ENCODE data around the gene MTHFD1. TPM values are rescaled to one million over a fixed set of nuclear protein-coding genes. Genes with fewer than 3 reads are reported as not detected.

MTHFD1 gene
- total and polyA plus RNA-seq, 2 donors (not counting 3 experiments of a cell fraction or from before 2014, with no cell fraction given), result 26.3 to 114 TPM

- Histone ChIP-seq H4K20me1 (replicated peaks; ENCODE audit: control insufficient read depth, extremely low read depth, insufficient read depth, low read length) (no peaks in the 10 kb centered on the region), H3K4me3 (replicated peaks in 1 of 3; ENCODE audit: insufficient read depth in 1 of 3, low read depth in 1 of 3, low read length in 3 of 3) (no peak overlapping the region), H3K36me3 (ENCODE audit: control insufficient read depth in 2 of 2, extremely low read depth in 1 of 2, insufficient read depth in 2 of 2, low read length in 2 of 2) (no peaks in the 10 kb centered on the region), H2AFZ (ENCODE audit: low read depth, low read length) (no peak overlapping the region), H3K4me2 (ENCODE audit: insufficient read depth, low read length) (no peak overlapping the region), H3K9ac (replicated peaks; ENCODE audit: extremely low read depth, insufficient read depth, low read length) (no peak overlapping the region), H3K9me3 (replicated peaks; ENCODE audit: control insufficient read depth, insufficient read depth, low read length) (no peaks in the 10 kb centered on the region), H3K9me1 (replicated peaks; ENCODE audit: control insufficient read depth, extremely low read depth, insufficient read depth, low read length) (no peaks in the 10 kb centered on the region), H3K4me1 (ENCODE audit: control insufficient read depth, extremely low read depth, insufficient read depth, low read length) (peaks cover 14% of the 10 kb centered on the region), H3K79me2 (ENCODE audit: control insufficient read depth, insufficient read depth, low read length) (no peaks in the 10 kb centered on the region), H3K27me3 (ENCODE audit: control insufficient read depth in 2 of 2, insufficient read depth in 2 of 2, low read length in 2 of 2) (no peaks in the 10 kb centered on the region), H3K27ac (ENCODE audit: insufficient read depth, low read depth, low read length) (no peak overlapping the region)
- ChIA-PET POLR2A (no interaction called here), CTCF (interaction anchor here (1.2 to 4.0 kb wide), 4 partner anchors 11 to 123 kb away, joined by 3 to 32 read pairs (median 17); no protein-coding TSS in a partner anchor)
- no TSS peak for BruUV-seq (replicated peaks)
- TF ChIP-seq MAX (IDR thresholded peaks at IDR 0.05; ENCODE audit: insufficient read depth, insufficient read length) (no peak), CTCF (IDR thresholded peaks at IDR 0.05; ENCODE audit: extremely low read depth in 1 of 2, insufficient read depth in 1 of 2, low read depth in 1 of 2, low read length in 2 of 2) (no peak), GATA2 (IDR thresholded peaks at IDR 0.05; ENCODE audit: insufficient read depth, insufficient read length, low read depth, low read length) (no peak), FOS (IDR thresholded peaks at IDR 0.05; ENCODE audit: borderline replicate concordance, insufficient read depth, low read length) (no peak), MYC (IDR thresholded peaks at IDR 0.05; ENCODE audit: low read depth, low read length) (no peak), POLR2AphosphoS5 (IDR thresholded peaks at IDR 0.05; ENCODE audit: insufficient read depth, low read depth, low read length) (no peak), JUN (IDR thresholded peaks at IDR 0.05; ENCODE audit: borderline replicate concordance, insufficient read depth, insufficient read length, low read depth) (no peak), POLR2A (IDR thresholded peaks at IDR 0.05; ENCODE audit: low read depth, low read length) (no peak), EZH2 (IDR thresholded peaks at IDR 0.05; ENCODE audit: borderline replicate concordance, low read depth, low read length, severe bottlenecking) (no peak)
- no peak for DNase-seq (ENCODE audit: low read depth, low spot score)
- FAIRE-seq, result no peak
- intact Hi-C loops (cut with micrococcal nuclease) (no loop called here), dilution Hi-C loops (cut with MboI; ENCODE audit: extremely low pct_ligation_motif_present, low sequenced_read_pairs) (no loop called here)
Observed at GRCh38 chr14:64467566-64467965, 79.4 kb downstream of the MTHFD1 start.

Measured in endothelial cell of umbilical vein (primary cell).